Epithelial cell of proximal tubule (primary cell): Measurements from ENCODE around the gene NFIA. TPM values are rescaled to one million over a fixed set of nuclear protein-coding genes. Genes with fewer than 3 reads are reported as not detected.
A peak's percentile ranks its signal among the peaks of the same experiment; 100 is the strongest.

Experiments
- DNase-seq: peaks from one replicate; pipeline ENCODE4 v3.0.0-alpha.2; 2011; ENCODE audit warnings: low read depth
- H3K4me3 ChIP-seq: 2 replicates; pipeline ENCODE4 v1.5.1; 2011; ENCODE audit warnings: low read depth, mild to moderate bottlenecking, low read length
- CTCF ChIP-seq: conservative IDR thresholded peaks from 2 replicates; pipeline ENCODE4 v1.5.1; 2012; ENCODE audit warnings: low read depth, mild to moderate bottlenecking, low read length
- total RNA-seq: library from RNA; depleted of rRNA; stranded (reverse); fragments of >200 nt; gene quantifications from 2 replicates; pipeline ENCODE4 v1.2.3, GENCODE V29; 2015

Gene NFIA
- total RNA-seq, 1 donor from 2014 or later, result 1.6 TPM

DNA sequence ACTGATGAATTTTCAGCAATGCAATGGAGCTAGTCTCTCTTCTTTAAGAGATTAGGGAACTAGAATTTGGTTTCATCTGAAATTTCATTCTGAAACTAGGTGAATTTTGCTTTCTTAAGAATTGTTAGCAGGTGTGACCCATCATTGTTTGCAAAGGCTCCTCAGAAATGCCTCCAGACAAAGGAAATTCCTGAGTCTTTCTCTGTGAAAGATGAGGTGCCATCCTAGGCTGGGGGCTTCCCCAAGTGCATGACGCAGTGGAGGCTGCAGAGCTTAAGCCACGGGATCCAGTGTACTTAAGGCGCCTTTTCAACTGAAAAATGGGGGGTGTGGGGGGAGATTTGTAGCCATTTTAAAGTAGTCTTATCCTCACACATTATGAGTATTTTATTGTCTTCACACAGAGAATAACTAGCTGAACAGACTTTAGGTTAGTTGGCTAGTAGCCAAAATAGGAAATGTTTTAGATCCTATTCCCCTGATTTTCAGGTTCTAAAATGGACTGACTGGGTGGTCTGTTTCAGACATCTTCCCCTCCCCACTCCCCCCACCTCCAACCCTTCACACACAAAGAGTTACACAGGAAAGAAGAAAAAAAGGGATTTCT, 202.0 kb downstream of the NFIA start:
- DNase-seq, result no peak
- TF ChIP-seq CTCF, result no peak

GRCh38 chr1:61284936-61285335, 202.6 kb downstream of the NFIA start:
- no peak for TF ChIP-seq CTCF

More for the DNA sequence above, 202.0 kb downstream of the NFIA start:
- H3K4me3 ChIP-seq, result no peak overlapping the region

GRCh38 chr1:61285371-61285885, 203.1 kb downstream of the NFIA start:
- TF ChIP-seq CTCF, result no peak
- H3K4me3 ChIP-seq, result no peak overlapping the region
- DNase-seq, result no peak

More at GRCh38 chr1:61284936-61285335, 202.6 kb downstream of the NFIA start:
- DNase-seq, result no peak
- no peak overlapping the region for H3K4me3 ChIP-seq

GRCh38 chr1:61287014-61287413, 204.7 kb downstream of the NFIA start:
- DNase-seq, result no peak
- TF ChIP-seq CTCF, result no peak
- H3K4me3 ChIP-seq, result no peak overlapping the region

GRCh38 chr1:61287734-61288133, 205.4 kb downstream of the NFIA start:
- DNase-seq, result peak; percentile 71
- TF ChIP-seq CTCF, result no peak
- no peak overlapping the region for H3K4me3 ChIP-seq

DNA sequence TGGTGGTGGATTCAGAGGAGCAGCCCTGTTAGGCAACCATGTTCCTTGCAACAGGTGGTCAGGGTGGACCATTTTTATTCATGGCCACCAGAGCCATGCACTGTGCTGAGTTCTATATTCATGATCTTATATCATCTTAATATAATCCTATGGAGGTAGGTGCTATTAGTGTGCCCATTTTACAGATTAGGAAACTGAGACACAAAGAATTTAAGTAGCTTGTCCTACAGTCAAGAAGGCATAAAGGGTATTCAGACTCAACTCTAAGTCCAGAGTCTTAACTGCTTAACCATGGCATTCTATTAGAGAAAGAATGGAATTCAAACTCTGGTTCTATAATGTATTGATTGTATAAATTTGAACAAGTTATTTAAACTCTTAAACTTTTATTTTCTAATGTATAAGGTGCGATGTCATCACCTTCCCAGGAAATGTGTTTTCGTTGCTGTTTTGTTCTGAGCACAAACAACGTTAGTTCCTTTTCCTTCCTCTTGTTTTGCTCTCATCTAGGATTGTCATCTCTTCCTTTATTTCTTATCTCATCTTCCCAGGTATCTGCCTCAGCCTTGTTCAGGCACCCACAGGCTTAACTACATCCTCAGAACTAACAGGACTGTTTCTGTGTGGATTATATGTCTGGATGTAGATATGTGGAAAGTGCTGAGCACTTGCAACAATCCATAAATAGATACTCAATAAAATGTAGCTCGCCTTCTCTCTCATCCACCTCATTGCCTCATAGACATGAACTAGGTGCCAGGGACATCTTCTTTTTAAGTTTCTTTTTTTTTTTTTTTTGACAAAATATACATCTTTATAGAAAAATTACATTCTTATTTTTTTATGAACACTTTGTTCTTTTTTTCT, 207.1 kb downstream of the NFIA start:
- no peak for DNase-seq
- TF ChIP-seq CTCF, result no peak
- no peak overlapping the region for H3K4me3 ChIP-seq
